Spleen (tissue), 11 donors: ENCODE measurements around the gene NIPAL3. TPM values are rescaled to one million over a fixed set of nuclear protein-coding genes. Genes with fewer than 3 reads are reported as not detected.

Experiments
- DNase-seq: peaks from one replicate; pipeline ENCODE4 v3.0.0-alpha.2; 2020
- H3K27ac ChIP-seq, 8 donors: fragments of 200-600 bp; sonication (generic) in 7 of 8; 1 replicate in 4 of 8; 2 replicates in 4 of 8; pipeline versions ENCODE4 v1.5.0 to v1.8.0; 2016 to 2021; ENCODE audit warnings: inconsistent platforms in 4 of 8, mild to moderate bottlenecking in 4 of 8, moderate library complexity in 1 of 8
- H3K27me3 ChIP-seq, 7 donors: fragments of 200-600 bp; sonication (generic) in 6 of 7; replicated peaks in 1 of 7; 1 replicate in 4 of 7; 2 replicates in 3 of 7; pipeline versions ENCODE4 v1.5.0 to v1.8.0; 2016 to 2021; ENCODE audit warnings: inconsistent platforms in 3 of 7, mild to moderate bottlenecking in 1 of 7
- H3K36me3 ChIP-seq, 6 donors: fragments of 200-600 bp; sonication (generic) in 5 of 6; 1 replicate in 4 of 6; 2 replicates in 2 of 6; pipeline versions ENCODE4 v1.5.0 to v1.8.0; 2016 to 2021; ENCODE audit warnings: inconsistent platforms in 2 of 6
- H3K4me1 ChIP-seq, 6 donors: fragments of 200-600 bp; sonication (generic) in 5 of 6; 1 replicate in 3 of 6; 2 replicates in 3 of 6; pipeline versions ENCODE4 v1.5.0 to v1.8.0; 2016 to 2021; ENCODE audit warnings: inconsistent platforms in 3 of 6
- H3K4me3 ChIP-seq, 8 donors: fragments of 200-600 bp; sonication (generic) in 7 of 8; 1 replicate in 4 of 8; 2 replicates in 4 of 8; pipeline versions ENCODE4 v1.5.0 to v1.8.0; 2016 to 2021; ENCODE audit warnings: inconsistent platforms in 4 of 8, mild to moderate bottlenecking in 4 of 8, moderate library complexity in 2 of 8
- H3K9me3 ChIP-seq, 8 donors: fragments of 200-600 bp; sonication (generic) in 7 of 8; 1 replicate in 4 of 8; 2 replicates in 4 of 8; pipeline versions ENCODE4 v1.5.0 to v1.8.0; 2016 to 2021; ENCODE audit warnings: inconsistent platforms in 4 of 8
- CTCF ChIP-seq, 11 experiments: fragments of 200-600 bp in 7 of 11; fragments of 450-650 bp in 4 of 11; sonication (generic) in 4 of 11; IDR thresholded peaks in 8 of 11; conservative IDR thresholded peaks in 3 of 11; 1 replicate in 7 of 11; 2 replicates in 4 of 11; pipeline versions ENCODE4 v1.4.0 to v1.8.0; 2016 to 2021; ENCODE audit warnings: antibody characterized with exemption in 11 of 11, inconsistent platforms in 4 of 11, mild to moderate bottlenecking in 1 of 11
- POLR2A ChIP-seq, 3 donors: fragments of 450-650 bp; IDR thresholded peaks; one replicate each; pipeline ENCODE4 v1.5.1; 2017; ENCODE audit warnings: antibody characterized with exemption in 3 of 3, mild to moderate bottlenecking in 1 of 3
- POLR2AphosphoS5 ChIP-seq, 3 donors: sonication (generic); formaldehyde crosslinking; IDR thresholded peaks; one replicate each; pipeline ENCODE4 v1.5.1; 2017; ENCODE audit warnings: antibody characterized with exemption in 3 of 3
- WGBS, 5 donors: extraction: QIAGEN DNeasy Blood & Tissue Kit in 3 of 5; methylation state at CpG; one replicate each; pipeline versions ENCODE4 v1.1.5 to v1.1.7; 2013 to 2018; 5-methylcytosine and 5-hydroxymethylcytosine counted together
- intact Hi-C: fragments of 100-400 bp; cut with DNase I; formaldehyde crosslinking; loops from one replicate; pipeline ENCODE4 v1.15.0; 2023; ENCODE audit warnings: low total_unique reads
- polyA plus RNA-seq, 3 donors: library from polyadenylated mRNA; stranded (reverse); fragments of 200-250 nt; gene quantifications; one replicate each; pipeline ENCODE4 v1.2.1, GENCODE V29; 2013
- total RNA-seq, 7 donors: library from RNA; depleted of rRNA in 3 of 7; stranded (reverse); fragments of >200 nt in 3 of 7; fragmentation: NEBNext Ultra II Directional in 4 of 7; extraction: Animal tissue kit (Norgen Biotek cat#: 25700) in 4 of 7; gene quantifications; one replicate each; pipeline versions ENCODE4 v1.1.0 to v1.2.1, GENCODE V29; 2016 to 2021
- donor health status: healthy with polysubstance abuse.
- donor health status: DM: no; HTN: no; CAD: no; lungs with moderate emphysema.
- donor health status: DM: no; HTN: no; CAD: no.
- donor health status: Bipolar disorder and iron deficiency.
- donor health status: healthy.
- donor health status: DM: no; HTN: no; CAD: no.
- donor health status: DM: yes; HTN: yes; CAD: no.

NIPAL3 gene
- total and polyA plus RNA-seq, 10 donors: 5.3 to 49.2 (median 24.7) TPM

DNA sequence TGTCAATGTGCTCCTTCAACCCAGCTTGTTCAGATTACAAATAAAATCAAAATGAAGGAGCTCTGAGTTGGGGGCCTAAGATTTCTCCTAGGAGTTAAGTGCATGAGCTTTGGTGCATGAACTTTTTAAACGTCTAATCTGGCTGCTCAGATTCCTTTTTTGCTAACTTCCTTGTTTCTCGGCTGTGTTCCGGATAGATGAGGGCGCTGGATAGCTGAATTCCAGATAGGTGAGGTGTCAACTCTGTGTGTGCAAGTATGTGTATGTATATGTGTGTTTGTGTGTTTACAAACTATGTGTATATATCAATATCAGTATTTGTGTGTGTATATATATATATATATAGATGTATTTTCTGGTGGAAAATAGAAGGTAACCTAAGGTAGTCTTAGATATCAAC is 49.5 kb downstream of the NIPAL3 start:
- 46 to 76% (median 66%) methylated on average over 4 of the region's 4 CpGs for WGBS, 5 donors
- intact Hi-C loops: no loop called here
- Histone ChIP-seq H3K4me3 (no peak overlapping the region), H3K27me3 (no peaks in the 10 kb centered on the region), H3K27ac (no peak overlapping the region), H3K9me3 (no peaks in the 10 kb centered on the region), H3K4me1 (peaks cover 0 to 19% (median 11%) of the 10 kb centered on the region in 6 donors), H3K36me3 (peaks cover 0 to 94% (median 20%) of the 10 kb centered on the region in 6 donors)
- DNase-seq: no peak
- no peak for TF ChIP-seq POLR2AphosphoS5 (IDR thresholded peaks at IDR 0.05)
- no peak for TF ChIP-seq CTCF (IDR thresholded peaks at IDR 0.05 in 8 of 11, conservative IDR thresholded peaks at IDR 0.05 in 3 of 11)
- no peak for TF ChIP-seq POLR2A (IDR thresholded peaks at IDR 0.05)

GRCh38 chr1:24465638-24466037 is 50.0 kb downstream of the NIPAL3 start:
- 47 to 85% (median 62%) methylated on average over 2 of the region's 2 CpGs for WGBS, 5 donors
- TF ChIP-seq POLR2A (IDR thresholded peaks at IDR 0.05) (no peak), POLR2AphosphoS5 (IDR thresholded peaks at IDR 0.05) (no peak), CTCF (IDR thresholded peaks at IDR 0.05 in 8 of 11, conservative IDR thresholded peaks at IDR 0.05 in 3 of 11) (no peak)
- Histone ChIP-seq H3K27me3 (no peaks in the 10 kb centered on the region), H3K4me1 (peaks cover 0 to 19% (median 11%) of the 10 kb centered on the region in 6 donors), H3K36me3 (peaks cover 0 to 93% (median 15%) of the 10 kb centered on the region in 6 donors), H3K4me3 (no peak overlapping the region), H3K9me3 (no peaks in the 10 kb centered on the region), H3K27ac (peak overlapping the region in 3 of 8 donors; percentile 1 to 21 (median 10))
- intact Hi-C loops: no loop called here
- no peak for DNase-seq

DNA sequence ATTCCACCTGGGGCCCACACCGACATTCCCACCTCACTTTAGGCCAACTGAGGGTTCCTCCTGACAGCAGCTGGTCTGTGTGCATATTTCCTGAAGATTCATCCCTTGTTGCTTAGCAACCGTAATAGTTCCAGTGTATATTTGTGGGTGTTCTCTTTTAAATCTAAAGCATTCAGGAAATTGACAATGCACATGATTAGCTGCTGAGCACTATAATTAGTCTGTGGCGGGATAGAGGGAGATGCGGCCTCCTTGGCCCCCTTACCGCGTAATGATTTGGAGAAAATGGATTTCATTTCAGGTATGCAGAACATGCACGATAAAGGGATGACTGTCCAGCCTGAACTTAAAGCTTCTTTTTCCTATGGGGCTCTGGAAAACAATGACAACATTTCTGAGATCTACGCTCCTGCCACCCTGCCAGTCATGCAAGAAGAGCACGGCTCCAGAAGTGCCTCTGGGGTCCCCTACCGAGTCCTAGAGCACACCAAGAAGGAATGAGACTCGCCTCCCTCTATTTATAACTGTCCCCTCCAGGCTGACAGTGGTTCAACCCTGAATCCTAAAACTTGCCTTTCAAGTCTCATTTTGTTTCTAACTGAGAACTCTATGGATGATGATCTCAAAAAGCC is 53.2 kb downstream of the NIPAL3 start:
- no peak overlapping the region for H3K27ac ChIP-seq
- peaks cover 0 to 64% (median 9%) of the 10 kb centered on the region in 6 donors for H3K36me3 ChIP-seq
- intact Hi-C loops: no loop called here
- no peaks in the 10 kb centered on the region for H3K9me3 ChIP-seq
- WGBS, 5 donors: 91 to 94% (median 92%) methylated on average over 11 of the region's 11 CpGs
- TF ChIP-seq POLR2AphosphoS5 (IDR thresholded peaks at IDR 0.05) (no peak), CTCF (IDR thresholded peaks at IDR 0.05 in 8 of 11, conservative IDR thresholded peaks at IDR 0.05 in 3 of 11) (no peak), POLR2A (IDR thresholded peaks at IDR 0.05) (no peak)
- no peaks in the 10 kb centered on the region for H3K27me3 ChIP-seq
- no peak for DNase-seq
- no peak overlapping the region for H3K4me3 ChIP-seq
- peaks cover 0 to 19% (median 11%) of the 10 kb centered on the region in 6 donors for H3K4me1 ChIP-seq

DNA sequence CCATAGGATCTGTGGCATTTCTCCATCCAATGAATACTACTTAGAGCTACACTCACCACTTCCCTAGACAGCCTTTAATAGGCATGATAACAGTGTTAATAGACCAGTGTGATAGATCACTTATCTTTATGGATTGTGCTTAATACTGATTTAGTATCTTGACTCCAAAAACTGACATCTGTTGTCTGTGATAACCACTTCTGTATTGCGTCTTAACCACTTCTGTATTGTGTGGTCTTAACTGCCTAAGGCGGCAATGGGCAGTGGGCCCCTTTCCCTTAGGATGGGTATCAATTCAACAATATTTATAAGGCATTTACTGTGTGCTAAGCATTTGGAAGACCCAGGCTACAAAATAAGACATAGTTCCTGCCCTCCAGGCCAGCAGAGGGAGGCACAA is 55.0 kb downstream of the NIPAL3 start:
- Histone ChIP-seq H3K9me3 (no peaks in the 10 kb centered on the region), H3K4me1 (peaks cover 0 to 10% (median 6%) of the 10 kb centered on the region in 6 donors), H3K27ac (no peak overlapping the region), H3K4me3 (no peak overlapping the region), H3K27me3 (no peaks in the 10 kb centered on the region), H3K36me3 (peaks cover 0 to 51% (median 5%) of the 10 kb centered on the region in 6 donors)
- intact Hi-C loops: no loop called here
- WGBS, 5 donors: 51 to 83% (median 80%) methylated on average over 2 of the region's 2 CpGs
- TF ChIP-seq POLR2A (IDR thresholded peaks at IDR 0.05) (no peak), CTCF (IDR thresholded peaks at IDR 0.05 in 8 of 11, conservative IDR thresholded peaks at IDR 0.05 in 3 of 11) (no peak), POLR2AphosphoS5 (IDR thresholded peaks at IDR 0.05) (no peak)
- DNase-seq: no peak
